SK-N-SH treated with all-trans-retinoic acid at 6 μM for 48 hours (cell line): Measurements from ENCODE around the gene EHMT2.

Experiments used
- ATAC-seq: fragments of 200-7000 bp; cut with Tn5 transposase; 3 replicates; pipeline ENCODE4 v1.9.1; 2020; ENCODE audit warnings: mild to moderate bottlenecking, moderate library complexity
- BACH2 ChIP-seq: fragments of 250-450 bp; sonication (Bioruptor Pico); IDR thresholded peaks from 2 replicates; pipeline ENCODE4 v1.9.0; 2021; ENCODE audit warnings: mild to moderate bottlenecking, borderline replicate concordance
- CSDC2 ChIP-seq: fragments of 250-450 bp; sonication (Bioruptor Pico); IDR thresholded peaks from 2 replicates; pipeline ENCODE4 v1.5.0; 2020; ENCODE audit warnings: mild to moderate bottlenecking, moderate library complexity
- CSRNP3 ChIP-seq: fragments of 250-450 bp; sonication (Bioruptor Pico); IDR thresholded peaks from 2 replicates; pipeline ENCODE4 v1.5.1; 2021; ENCODE audit warnings: mild to moderate bottlenecking, moderate library complexity
- ESRRG ChIP-seq: fragments of 250-450 bp; sonication (Bioruptor Pico); IDR thresholded peaks from 2 replicates; pipeline ENCODE4 v1.6.1; 2021; ENCODE audit warnings: mild to moderate bottlenecking
- ISL1 ChIP-seq: fragments of 250-450 bp; sonication (Bioruptor Pico); IDR thresholded peaks from 2 replicates; pipeline ENCODE4 v2.1.2; 2022; ENCODE audit warnings: mild to moderate bottlenecking, moderate library complexity
- PATZ1 ChIP-seq: fragments of 250-450 bp; sonication (Bioruptor Pico); IDR thresholded peaks from 2 replicates; pipeline ENCODE4 v1.8.0; 2020; ENCODE audit warnings: mild to moderate bottlenecking, moderate library complexity, borderline replicate concordance
- POU6F1 ChIP-seq: fragments of 250-450 bp; sonication (Bioruptor Pico); IDR thresholded peaks from 2 replicates; pipeline ENCODE4 v1.8.0; 2021; ENCODE audit warnings: low read depth, mild to moderate bottlenecking, moderate library complexity, borderline replicate concordance
- PPARA ChIP-seq: fragments of 250-450 bp; sonication (Bioruptor Pico); IDR thresholded peaks from 2 replicates; pipeline ENCODE4 v1.5.0; 2020; ENCODE audit warnings: mild to moderate bottlenecking, borderline replicate concordance
- RARB ChIP-seq: fragments of 250-450 bp; sonication (Bioruptor Pico); IDR thresholded peaks from 2 replicates; pipeline ENCODE4 v1.8.0; 2021; ENCODE audit warnings: mild to moderate bottlenecking, moderate library complexity
- SNAI2 ChIP-seq: fragments of 250-450 bp; sonication (Bioruptor Pico); IDR thresholded peaks from 2 replicates; pipeline ENCODE4 v1.5.0; 2020; ENCODE audit warnings: mild to moderate bottlenecking, moderate library complexity
- TCF4 ChIP-seq: fragments of 250-450 bp; sonication (Bioruptor Pico); IDR thresholded peaks from 2 replicates; pipeline ENCODE4 v1.8.0; 2021; ENCODE audit warnings: mild to moderate bottlenecking, moderate library complexity, borderline replicate concordance
- ZFP3 ChIP-seq: fragments of 250-450 bp; sonication (Bioruptor Pico); IDR thresholded peaks from 2 replicates; pipeline ENCODE4 v1.5.0; 2020; ENCODE audit warnings: mild to moderate bottlenecking, moderate library complexity
- ZFP30 ChIP-seq: fragments of 450-650 bp; formaldehyde crosslinking; IDR thresholded peaks from 2 replicates; pipeline ENCODE4 v1.5.0; 2022; ENCODE audit warnings: mild to moderate bottlenecking, moderate library complexity
- ZNF8 ChIP-seq: fragments of 450-650 bp; formaldehyde crosslinking; IDR thresholded peaks from 2 replicates; pipeline ENCODE4 v1.5.0; 2020; ENCODE audit warnings: mild to moderate bottlenecking, moderate library complexity

EHMT2 gene

GRCh38 chr6:31831350-31832215 lies 65.9 kb downstream of the EHMT2 start:
- ATAC-seq = no peak
- no peak for TF ChIP-seq BACH2 (CRISPR knock-in tag)
- TF ChIP-seq ZFP3 (CRISPR knock-in tag) = no peak
- no peak for TF ChIP-seq ESRRG (CRISPR knock-in tag)
- no peak for TF ChIP-seq PATZ1 (CRISPR knock-in tag)
- no peak for TF ChIP-seq CSDC2 (CRISPR knock-in tag)
- no peak for TF ChIP-seq ISL1 (CRISPR knock-in tag)
- no peak for TF ChIP-seq PPARA (CRISPR knock-in tag)
- no peak for TF ChIP-seq RARB (CRISPR knock-in tag)
- TF ChIP-seq POU6F1 = no peak
- TF ChIP-seq ZFP30 = no peak

DNA sequence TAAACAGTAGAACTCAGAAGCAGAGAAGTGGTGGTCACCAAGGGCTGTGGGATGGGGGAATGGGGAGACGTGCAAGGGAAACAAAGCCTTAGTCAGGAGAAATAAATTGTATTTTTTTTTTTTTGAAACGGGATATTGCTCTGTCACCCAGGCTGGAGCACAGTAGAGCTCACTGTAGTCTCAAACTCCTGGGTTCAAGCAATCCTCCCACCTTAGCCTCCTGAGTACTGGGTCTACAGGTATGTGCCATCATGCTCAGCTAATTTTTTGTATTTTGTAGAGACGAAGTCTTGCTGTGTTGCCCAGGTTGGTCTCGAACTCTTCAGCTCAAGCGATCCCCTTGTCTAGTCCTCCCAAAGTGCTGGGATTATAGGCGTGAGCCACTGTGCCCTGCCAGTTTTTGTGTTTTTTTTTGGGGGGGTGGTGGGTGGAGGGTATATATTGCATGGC lies 66.6 kb downstream of the EHMT2 start:
- no peak for TF ChIP-seq BACH2 (CRISPR knock-in tag)
- TF ChIP-seq CSRNP3 (CRISPR knock-in tag) = no peak
- no peak for TF ChIP-seq ZNF8 (CRISPR knock-in tag)
- TF ChIP-seq TCF4 (CRISPR knock-in tag) = no peak
- no peak for TF ChIP-seq ISL1 (CRISPR knock-in tag)
- TF ChIP-seq POU6F1 = no peak
- no peak for TF ChIP-seq CSDC2 (CRISPR knock-in tag)
- TF ChIP-seq SNAI2 = no peak
- TF ChIP-seq ESRRG (CRISPR knock-in tag) = no peak
- no peak for TF ChIP-seq ZFP30
- no peak for ATAC-seq
